Measurements from ENCODE around the gene TARBP1. TPM values are rescaled to one million over a fixed set of nuclear protein-coding genes. Genes with fewer than 3 reads are reported as not detected.

TARBP1 gene
- polyA plus RNA-seq, 2 of the 4 experiments (the other 2 are of a cell fraction): 22.4 to 41.1 TPM

GRCh38 chr1:234495231-234495990 lies 16.4 kb upstream of the TARBP1 start (continued):
- TF ChIP-seq CTCF (IDR thresholded peaks at IDR 0.05) (no peak), USF2 (IDR thresholded peaks at IDR 0.05) (no peak), GATA3 (IDR thresholded peaks at IDR 0.05; ENCODE audit: borderline replicate concordance) (peak; percentile 37; the same call in 1 of the 2 replicates)

GRCh38 chr1:234494049-234494448 lies 15.1 kb upstream of the TARBP1 start:
- H3K4me2 ChIP-seq: no peak overlapping the region
- 91% methylated on average over 4 of the region's 4 CpGs for WGBS (ENCODE audit: missing lambda C conversion rate)
- ChIA-PET CTCF (no interaction called here), POLR2A (no interaction called here)
- H3K9me3 ChIP-seq: no peaks in the 10 kb centered on the region
- ATAC-seq (no peak), DNase-seq (ENCODE audit: low read depth in 1 of 2, low spot score in 1 of 2) (no peak), FAIRE-seq (no peak)
- H3K27ac ChIP-seq: peak overlapping the region in 1 of 2 experiments; percentile 83; a peak in 3 of 6 replicates
- H3K4me3 ChIP-seq: no peak overlapping the region
- H3K4me1 ChIP-seq: peaks cover 29% of the 10 kb centered on the region
- TF ChIP-seq POLR2A (IDR thresholded peaks at IDR 0.05; ENCODE audit: low read length) (no peak), HDAC2 (IDR thresholded peaks at IDR 0.05) (no peak), CHD4 (IDR thresholded peaks at IDR 0.05; ENCODE audit: borderline replicate concordance) (no peak), GATA3 (IDR thresholded peaks at IDR 0.05; ENCODE audit: borderline replicate concordance) (no peak), KDM1A (IDR thresholded peaks at IDR 0.05; ENCODE audit: low read depth) (no peak), TFCP2L1 (CRISPR knock-in tag; IDR thresholded peaks at IDR 0.05) (no peak), MYC (IDR thresholded peaks at IDR 0.05; ENCODE audit: borderline replicate concordance, low read length) (no peak), CBX2 (IDR thresholded peaks at IDR 0.05; ENCODE audit: borderline replicate concordance, low read depth) (no peak)

- Histone ChIP-seq H3K9me3 (no peaks in the 10 kb centered on the region), H3K4me3 (no peak overlapping the region), H3K4me1 (peaks cover 22% of the 10 kb centered on the region), H3K4me2 (no peak overlapping the region), H3K27ac (0 out of 6 replicates have a peak overlapping the region, but pooled peaks of 1 of the 2 experiments have one; percentile 27)
- WGBS (ENCODE audit: missing lambda C conversion rate): 77% methylated on average over 4 of the region's 4 CpGs
- DNase-seq (ENCODE audit: low read depth in 1 of 2, low spot score in 1 of 2) (no peak), ATAC-seq (no peak), FAIRE-seq (no peak)
- CTCF ChIA-PET: interaction anchor here (0.6 to 5.8 kb wide), 7 partner anchors 18 to 607 kb away, joined by 3 to 40 read pairs (median 3); no protein-coding TSS in a partner anchor
- POLR2A ChIA-PET: no interaction called here
- TF ChIP-seq HOXB13 (CRISPR knock-in tag; IDR thresholded peaks at IDR 0.05; ENCODE audit: low read depth) (no peak), MAZ (IDR thresholded peaks at IDR 0.05; ENCODE audit: borderline replicate concordance, low read depth, low read length) (no peak), ZNF302 (CRISPR knock-in tag; IDR thresholded peaks at IDR 0.05) (no peak), JUN (IDR thresholded peaks at IDR 0.05) (no peak), TP53 (CRISPR knock-in tag; IDR thresholded peaks at IDR 0.05) (no peak), USF2 (IDR thresholded peaks at IDR 0.05) (no peak), EP300 (IDR thresholded peaks at IDR 0.05) (no peak), EHMT2 (IDR thresholded peaks at IDR 0.05; ENCODE audit: low read depth) (no peak), SMC3 (IDR thresholded peaks at IDR 0.05) (no peak), RARB (CRISPR knock-in tag; IDR thresholded peaks at IDR 0.05) (no peak)
Measured at GRCh38 chr1:234490793-234491479, 12.0 kb upstream of the TARBP1 start.
